Right lobe of liver (tissue), 6 donors: ENCODE data around the gene ANKRD55. TPM values are rescaled to one million over a fixed set of nuclear protein-coding genes. Genes with fewer than 3 reads are reported as not detected.
"Not testable (repeated sequence)": the region's sequence is repeated elsewhere in the genome, so short reads cannot be mapped to it uniquely, and the experiment has no call there.

Experiments used
- ATAC-seq, 4 donors: fragments of 200-7000 bp; cut with Tn5 transposase; one replicate each; pipeline ENCODE4 v1.9.1; 2020; ENCODE audit warnings: mild to moderate bottlenecking in 4 of 4, moderate library complexity in 4 of 4
- DNase-seq, 3 donors: peaks; one replicate each; pipeline ENCODE4 v3.0.0-alpha.2; 2020
- H3K27ac ChIP-seq, 3 donors: fragments of 200-600 bp; one replicate each; pipeline ENCODE4 v1.8.0; 2022
- H3K27me3 ChIP-seq, 2 donors: fragments of 200-600 bp; one replicate each; pipeline ENCODE4 v1.8.0; 2022
- H3K36me3 ChIP-seq, 4 donors: fragments of 200-600 bp; sonication (generic) in 1 of 4; one replicate each; pipeline versions ENCODE4 v1.5.1 to v1.8.0; 2017 to 2022; ENCODE audit warnings: control low read depth in 1 of 4
- H3K4me1 ChIP-seq, 4 donors: fragments of 200-600 bp; sonication (generic) in 1 of 4; one replicate each; pipeline versions ENCODE4 v1.5.1 to v1.8.0; 2017 to 2022; ENCODE audit warnings: control low read depth in 1 of 4
- H3K4me3 ChIP-seq, 3 donors: fragments of 200-600 bp; one replicate each; pipeline ENCODE4 v1.8.0; 2022
- H3K9me3 ChIP-seq, 4 donors: fragments of 200-600 bp; sonication (generic) in 1 of 4; one replicate each; pipeline versions ENCODE4 v1.5.1 to v1.8.0; 2017 to 2022; ENCODE audit warnings: control low read depth in 1 of 4
- POLR2A ChIP-seq: fragments of 450-650 bp; IDR thresholded peaks from one replicate; pipeline ENCODE4 v1.6.1; 2017; ENCODE audit warnings: antibody characterized with exemption, mild to moderate bottlenecking
- WGBS: methylation state at CpG from one replicate; pipeline ENCODE4 v1.1.6; 2018; ENCODE audit warnings: low coverage, low lambda C conversion rate; ENCODE audit not compliant: insufficient coverage; ENCODE audit errors: missing lambda C conversion rate; 5-methylcytosine and 5-hydroxymethylcytosine counted together
- intact Hi-C, 2 donors: fragments of 100-400 bp; cut with DNase I; formaldehyde crosslinking; loops; one replicate each; pipeline versions ENCODE4 v1.11.2 to v1.14.1; 2022
- total RNA-seq, 6 experiments: library from RNA; depleted of rRNA in 2 of 6; stranded (reverse); fragments of >200 nt in 2 of 6; fragmentation: NEBNext Ultra II Directional in 3 of 6; extraction: Animal tissue kit (Norgen Biotek cat#: 25700) in 3 of 6; gene quantifications; one replicate each; pipeline versions ENCODE4 v1.1.0 to v1.2.4, GENCODE V29; 2016 to 2023
- TF ChIP-seq, protein P1 (sequence below), 4 donors: fragments of 200-600 bp in 3 of 4; fragments of 450-650 bp in 1 of 4; IDR thresholded peaks; one replicate each; pipeline versions ENCODE4 v1.5.1 to v1.8.0; 2016 to 2022; ENCODE audit warnings: antibody characterized with exemption in 4 of 4, mild to moderate bottlenecking in 2 of 4
- donor health status: DM: no; HTN: yes; CAD: no.
- donor health status: DM: no; HTN: no; CAD: no.
- donor health status: DM: no; HTN: no; CAD: no.
- donor health status: DM: no; HTN: yes; CAD: no.
- donor health status: DM: no; HTN: yes; CAD: no.

ANKRD55 gene
- total RNA-seq, 6 experiments from 2014 or later, result 0.68 to 2.2 (median 1.2) TPM

DNA sequence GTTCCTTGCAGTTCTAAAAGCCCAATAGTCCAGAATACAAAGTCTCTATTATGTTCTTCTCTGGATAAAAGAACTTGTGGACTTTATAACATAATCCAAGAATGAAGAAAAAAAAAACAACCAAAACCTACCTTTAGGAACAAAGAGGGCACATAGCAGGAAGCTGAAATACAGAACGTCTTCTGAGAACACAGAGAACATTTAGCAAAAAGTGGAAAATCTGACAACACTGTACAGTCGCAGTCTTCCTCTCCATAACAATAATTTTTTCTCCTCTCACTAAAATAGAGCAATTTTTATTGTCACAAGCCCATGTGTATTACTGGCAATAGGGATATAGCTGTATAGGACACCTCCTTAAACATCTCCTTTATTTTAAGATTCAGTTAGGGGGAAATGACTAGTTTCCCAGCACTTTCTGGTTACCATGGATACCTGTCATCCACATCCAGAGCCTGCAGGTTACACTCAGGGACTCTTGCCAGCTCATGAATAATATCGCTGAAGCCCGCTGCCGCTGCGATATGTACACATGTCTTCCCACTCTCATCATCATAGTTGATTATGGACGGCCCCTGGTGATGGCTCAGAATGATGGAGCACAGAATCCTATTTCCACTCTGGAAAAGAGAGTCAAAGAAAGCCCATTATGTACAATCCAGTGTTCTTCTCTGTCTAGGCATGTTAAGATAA is 106.5 kb downstream of the ANKRD55 start:
- no peaks in the 10 kb centered on the region for H3K9me3 ChIP-seq
- no peak overlapping the region for H3K4me3 ChIP-seq
- no peaks in the 10 kb centered on the region for H3K27me3 ChIP-seq
- no peak for ATAC-seq
- TF ChIP-seq POLR2A, result no peak
- TF ChIP-seq, protein P1, sequence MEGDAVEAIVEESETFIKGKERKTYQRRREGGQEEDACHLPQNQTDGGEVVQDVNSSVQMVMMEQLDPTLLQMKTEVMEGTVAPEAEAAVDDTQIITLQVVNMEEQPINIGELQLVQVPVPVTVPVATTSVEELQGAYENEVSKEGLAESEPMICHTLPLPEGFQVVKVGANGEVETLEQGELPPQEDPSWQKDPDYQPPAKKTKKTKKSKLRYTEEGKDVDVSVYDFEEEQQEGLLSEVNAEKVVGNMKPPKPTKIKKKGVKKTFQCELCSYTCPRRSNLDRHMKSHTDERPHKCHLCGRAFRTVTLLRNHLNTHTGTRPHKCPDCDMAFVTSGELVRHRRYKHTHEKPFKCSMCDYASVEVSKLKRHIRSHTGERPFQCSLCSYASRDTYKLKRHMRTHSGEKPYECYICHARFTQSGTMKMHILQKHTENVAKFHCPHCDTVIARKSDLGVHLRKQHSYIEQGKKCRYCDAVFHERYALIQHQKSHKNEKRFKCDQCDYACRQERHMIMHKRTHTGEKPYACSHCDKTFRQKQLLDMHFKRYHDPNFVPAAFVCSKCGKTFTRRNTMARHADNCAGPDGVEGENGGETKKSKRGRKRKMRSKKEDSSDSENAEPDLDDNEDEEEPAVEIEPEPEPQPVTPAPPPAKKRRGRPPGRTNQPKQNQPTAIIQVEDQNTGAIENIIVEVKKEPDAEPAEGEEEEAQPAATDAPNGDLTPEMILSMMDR (IDR thresholded peaks at IDR 0.05), result no peak
- WGBS, result 78% methylated on average over 7 of the region's 7 CpGs
- intact Hi-C loops, result no loop called here
- H3K36me3 ChIP-seq, result no peaks in the 10 kb centered on the region
- no peak overlapping the region for H3K27ac ChIP-seq
- DNase-seq, result no peak
- peaks cover 0 to 26% (median 0%) of the 10 kb centered on the region in 4 donors for H3K4me1 ChIP-seq

DNA sequence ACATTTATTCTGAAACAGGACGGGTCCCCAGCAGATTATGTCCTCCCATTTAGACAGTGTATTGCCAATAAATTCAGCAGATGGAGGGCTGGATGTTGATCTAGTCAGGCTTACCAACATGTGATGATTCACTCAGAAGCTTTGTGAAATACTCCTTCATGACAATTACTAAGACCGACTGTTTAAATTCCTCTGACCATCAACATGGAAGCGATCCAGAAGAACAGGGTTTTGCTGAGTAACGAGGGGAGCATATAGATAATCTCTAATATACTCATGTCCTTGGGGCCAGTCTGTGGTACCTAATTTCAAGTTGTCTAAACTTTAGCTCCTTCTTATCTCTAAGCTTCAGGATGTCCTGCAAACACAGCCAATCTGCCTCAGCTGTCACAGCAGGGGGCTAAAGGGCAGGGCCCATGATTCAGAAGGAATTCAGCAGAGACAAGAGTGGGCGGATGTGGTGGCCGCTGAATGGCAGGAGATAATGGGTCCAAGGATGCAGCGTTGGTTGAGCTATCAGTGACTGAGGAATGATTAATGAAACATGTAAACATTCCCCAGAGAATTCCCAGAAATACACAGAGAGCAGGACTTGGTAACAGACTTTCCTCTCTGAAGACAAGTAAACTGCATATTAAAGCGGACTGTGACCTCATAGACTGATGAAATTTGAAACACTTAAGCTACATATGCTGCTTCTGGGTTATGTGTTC is 109.4 kb downstream of the ANKRD55 start:
- Histone ChIP-seq H3K36me3 (no peaks in the 10 kb centered on the region), H3K27me3 (no peaks in the 10 kb centered on the region), H3K4me3 (no peak overlapping the region), H3K27ac (peak overlapping the region in 2 of 3 donors; percentile 25 to 78), H3K9me3 (no peaks in the 10 kb centered on the region), H3K4me1 (peaks cover 0 to 26% (median 0%) of the 10 kb centered on the region in 4 donors)
- TF ChIP-seq POLR2A, result no peak
- TF ChIP-seq, protein P1 (IDR thresholded peaks at IDR 0.05), result no peak
- DNase-seq, result peak; percentile 55 to 77 (median 66)
- peak; percentile 82 to 93 (median 90) for ATAC-seq
- 33% methylated on average over 8 of the region's 8 CpGs for WGBS
- intact Hi-C loops, result no loop called here

DNA sequence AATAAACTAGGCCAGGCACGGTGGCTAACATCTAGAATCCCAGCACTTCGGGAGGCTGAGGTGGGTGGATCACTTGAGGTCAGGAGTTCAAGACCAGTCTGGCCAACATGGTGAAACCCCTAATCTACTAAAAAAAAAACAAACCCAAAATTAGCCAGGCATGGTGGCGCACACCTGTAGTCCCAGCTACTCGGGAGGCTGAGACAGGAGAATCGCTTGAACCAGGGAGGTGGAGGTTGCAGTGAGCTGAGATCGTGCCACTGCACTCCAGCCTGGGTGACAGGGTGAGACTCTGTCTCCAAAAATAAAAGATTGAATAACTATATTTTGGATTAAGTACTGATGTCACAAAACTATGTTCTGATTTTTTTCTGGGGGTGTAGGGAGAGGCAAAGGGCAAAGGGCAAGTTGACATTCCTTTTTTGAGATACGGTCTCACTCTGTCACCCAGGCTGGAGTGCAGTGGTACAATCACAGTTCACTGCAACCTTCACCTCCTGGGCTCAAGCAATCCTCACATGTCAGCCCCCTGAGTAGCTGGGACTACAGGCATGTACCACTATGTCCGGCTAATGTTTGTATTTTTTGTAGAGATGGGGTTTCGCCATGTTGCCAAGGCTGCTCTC is 110.7 kb downstream of the ANKRD55 start:
- DNase-seq, H3K9me3 ChIP-seq, intact Hi-C loops, H3K27me3 ChIP-seq, H3K4me3 ChIP-seq, H3K36me3 ChIP-seq: not testable (repeated sequence)
- peaks cover 0 to 26% (median 0%) of the 10 kb centered on the region in 4 donors for H3K4me1 ChIP-seq
- WGBS, result 87% methylated on average over 9 of the region's 9 CpGs
- H3K27ac ChIP-seq, result peak overlapping the region in 1 of 3 donors; percentile 78
- ATAC-seq, result peak in 1 of 4 donors; percentile 26

DNA sequence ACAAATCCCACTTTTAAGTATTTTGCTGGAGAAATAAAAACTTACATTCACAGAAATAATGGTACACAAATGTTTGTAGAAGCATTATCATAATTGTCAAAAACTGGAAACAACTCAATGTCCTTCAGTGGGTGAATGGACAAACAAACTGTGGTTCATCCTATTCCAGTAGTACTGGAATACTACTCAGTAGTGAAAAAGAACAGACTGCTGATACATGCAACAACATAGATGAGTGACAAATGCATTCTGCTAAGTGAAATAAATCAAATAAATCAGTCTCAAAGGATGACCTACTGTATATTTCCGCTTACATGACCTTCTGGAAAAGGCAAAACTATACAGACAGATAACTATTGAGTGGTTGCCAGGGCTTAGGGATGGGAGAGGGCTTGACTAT is 114.1 kb downstream of the ANKRD55 start:
- no peak for DNase-seq
- WGBS, result 100% methylated on average over 1 of the region's 1 CpG
- no peaks in the 10 kb centered on the region for H3K36me3 ChIP-seq

More for the DNA sequence above, 114.1 kb downstream of the ANKRD55 start:
- Histone ChIP-seq H3K4me1 (peaks cover 0 to 21% (median 3%) of the 10 kb centered on the region in 4 donors), H3K4me3 (no peak overlapping the region), H3K27me3 (no peaks in the 10 kb centered on the region), H3K27ac (no peak overlapping the region), H3K9me3 (no peaks in the 10 kb centered on the region)
- TF ChIP-seq, protein P1 (IDR thresholded peaks at IDR 0.05), result no peak
- TF ChIP-seq POLR2A, result no peak
- ATAC-seq, result no peak
- intact Hi-C loops, result no loop called here
